GM12892 (cell line): ENCODE measurements around the gene ITFG2.
"Not testable (repeated sequence)": the region's sequence is repeated elsewhere in the genome, so short reads cannot be mapped to it uniquely, and the experiment has no call there.

Experiments used
- DNase-seq: peaks from one replicate; pipeline ENCODE4 v3.0.0; 2011; ENCODE audit not compliant: insufficient read length
- FAIRE-seq: peaks from 2 replicates; lab custom pipeline; 2011; peaks lifted over from hg19 to GRCh38; lab: Jason Lieb, UNC
- POLR2A ChIP-seq: IDR thresholded peaks from 2 replicates; pipeline ENCODE4 v1.6.1; 2011; ENCODE audit warnings: low read depth, low read length, control low read depth
- POLR2AphosphoS5 ChIP-seq: IDR thresholded peaks from 2 replicates; pipeline ENCODE4 v1.6.1; 2011; ENCODE audit warnings: low read depth, low read length, control low read depth
- TAF1 ChIP-seq: IDR thresholded peaks from 2 replicates; pipeline ENCODE4 v1.6.1; 2011; ENCODE audit warnings: low read depth, mild to moderate bottlenecking, control low read depth, low read length, borderline replicate concordance

Gene ITFG2

GRCh38 chr12:2855546-2855945 is 43.1 kb downstream of the ITFG2 start:
- TF ChIP-seq POLR2AphosphoS5: no peak
- no peak for TF ChIP-seq POLR2A
- no peak for TF ChIP-seq TAF1
- no peak for FAIRE-seq
- no peak for DNase-seq

DNA sequence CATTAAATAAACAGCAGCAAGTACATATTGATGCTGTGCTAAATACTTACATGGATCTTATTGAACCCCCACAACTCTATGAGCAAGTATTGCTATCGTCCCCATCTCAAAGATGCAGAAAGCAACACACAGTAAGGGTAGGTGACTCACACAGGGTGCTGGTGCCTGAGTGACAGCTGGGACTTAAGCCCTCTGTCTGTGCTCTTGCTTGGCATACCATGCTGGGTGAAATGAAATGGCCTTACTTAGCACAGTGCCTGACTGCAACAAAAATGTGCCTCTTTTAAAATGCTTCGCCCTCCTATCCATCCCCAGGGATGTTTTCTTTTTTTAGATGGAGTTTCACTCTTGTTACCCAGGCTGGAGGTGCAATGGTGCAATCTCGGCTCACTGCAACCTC is 43.6 kb downstream of the ITFG2 start:
- no peak for DNase-seq
- TF ChIP-seq TAF1 (no peak), POLR2A (no peak), POLR2AphosphoS5 (no peak)
- FAIRE-seq: no peak

GRCh38 chr12:2857021-2857431 is 44.6 kb downstream of the ITFG2 start, which contains the start of gene TEX52:
TEX52 (minus strand) TSS chr12:2857039; CDS start chr12:2857026, 13 bp downstream.
- DNase-seq (no peak), FAIRE-seq (no peak)
- TF ChIP-seq TAF1: no peak
- TF ChIP-seq POLR2A: no peak
- TF ChIP-seq POLR2AphosphoS5: no peak

DNA sequence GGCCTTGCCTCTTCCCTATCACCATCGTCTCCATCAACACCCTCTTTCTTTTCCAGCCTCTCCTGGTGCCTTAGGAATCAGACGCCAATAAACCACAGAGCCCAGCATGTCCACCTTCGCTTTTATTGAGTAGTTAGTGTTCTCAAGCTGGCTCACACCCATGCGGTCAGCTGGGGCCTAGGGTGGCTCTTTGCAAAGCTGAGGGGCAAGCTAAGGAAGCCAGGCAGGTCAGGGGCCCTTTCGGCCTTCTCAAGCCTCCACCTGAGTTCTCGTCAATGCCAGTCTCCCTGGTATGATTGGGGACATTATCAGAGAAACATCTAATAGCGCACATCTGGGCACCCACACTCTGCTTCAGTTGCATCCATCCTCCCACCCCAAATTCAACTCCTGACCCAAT is 45.1 kb downstream of the ITFG2 start:
- DNase-seq: no peak
- TF ChIP-seq TAF1 (no peak), POLR2AphosphoS5 (no peak), POLR2A (no peak)
- FAIRE-seq: no peak

DNA sequence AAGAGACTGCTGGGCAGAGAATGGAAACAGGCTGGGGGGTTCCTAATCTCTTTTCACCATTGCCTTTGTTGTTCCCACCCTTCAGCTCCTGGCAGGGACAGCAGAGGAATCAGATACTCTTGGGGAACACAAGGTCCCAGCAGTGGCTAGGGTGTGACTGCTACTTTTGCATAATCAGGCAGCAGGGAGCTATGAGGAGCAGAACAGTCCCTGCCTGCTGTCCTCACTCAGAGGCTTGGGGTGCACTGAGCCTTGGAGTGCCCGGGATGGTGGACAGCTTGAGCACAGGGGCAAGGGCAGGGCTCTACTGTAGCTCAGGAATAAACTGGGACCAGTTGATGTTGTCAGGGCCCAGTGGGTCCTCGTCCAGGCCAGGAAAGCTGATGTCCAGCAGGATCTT is 45.9 kb downstream of the ITFG2 start:
- DNase-seq (no peak), FAIRE-seq (no peak)
- TF ChIP-seq POLR2A (peak; percentile 38; the same call in 1 of the 2 replicates), POLR2AphosphoS5 (no peak), TAF1 (no peak)

DNA sequence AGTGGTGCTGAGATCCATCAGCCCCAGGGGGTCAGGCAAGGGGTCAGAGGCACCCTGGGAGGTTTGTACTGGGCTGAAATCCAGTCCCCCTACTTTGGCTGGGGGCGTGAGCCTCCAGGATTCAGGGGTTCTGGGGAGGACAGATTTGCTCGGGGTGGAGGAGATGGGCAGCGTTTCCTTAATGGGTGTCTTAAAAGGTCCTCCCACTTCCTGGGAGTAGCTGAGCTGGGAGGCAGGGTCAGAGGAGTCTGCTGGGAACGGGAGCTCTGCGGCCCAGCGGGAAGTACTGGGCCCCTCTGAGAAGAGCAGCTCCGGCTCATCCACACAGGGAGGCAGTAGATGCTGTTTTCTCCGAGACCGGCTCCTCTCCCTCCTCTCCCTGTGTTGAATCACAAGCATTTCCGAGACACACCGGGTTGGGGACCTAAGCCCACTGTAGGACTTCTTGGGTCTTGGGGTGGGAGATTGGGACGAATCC is 46.5 kb downstream of the ITFG2 start:
- DNase-seq (no peak), FAIRE-seq (no peak)
- TF ChIP-seq POLR2A (no peak), POLR2AphosphoS5 (no peak), TAF1 (no peak)

DNA sequence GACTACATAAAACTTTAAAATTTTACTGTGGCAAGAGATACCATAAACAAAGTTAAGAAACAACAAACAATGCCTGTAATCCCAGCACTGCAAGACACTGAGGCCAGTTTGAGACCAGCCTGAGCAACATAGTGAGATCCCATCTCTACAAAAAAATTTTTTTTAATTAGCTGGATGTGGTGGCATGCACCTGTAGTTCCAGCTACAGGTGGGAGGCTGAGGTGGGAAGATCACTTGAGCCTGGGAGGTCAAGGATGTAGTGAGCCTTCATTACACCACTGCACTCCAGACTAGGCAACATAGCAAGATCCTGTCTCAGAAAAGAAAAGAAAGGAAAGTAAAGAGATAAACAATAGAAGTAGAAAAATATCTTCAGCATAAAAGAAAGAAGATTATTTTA is 47.7 kb downstream of the ITFG2 start:
- DNase-seq (no peak), FAIRE-seq (no peak)
- TF ChIP-seq POLR2A: no peak
- no peak for TF ChIP-seq TAF1
- no peak for TF ChIP-seq POLR2AphosphoS5

GRCh38 chr12:2862876-2863275 is 50.4 kb downstream of the ITFG2 start:
- no peak for TF ChIP-seq POLR2A
- no peak for TF ChIP-seq TAF1
- TF ChIP-seq POLR2AphosphoS5: no peak
- FAIRE-seq (no peak), DNase-seq (no peak)

DNA sequence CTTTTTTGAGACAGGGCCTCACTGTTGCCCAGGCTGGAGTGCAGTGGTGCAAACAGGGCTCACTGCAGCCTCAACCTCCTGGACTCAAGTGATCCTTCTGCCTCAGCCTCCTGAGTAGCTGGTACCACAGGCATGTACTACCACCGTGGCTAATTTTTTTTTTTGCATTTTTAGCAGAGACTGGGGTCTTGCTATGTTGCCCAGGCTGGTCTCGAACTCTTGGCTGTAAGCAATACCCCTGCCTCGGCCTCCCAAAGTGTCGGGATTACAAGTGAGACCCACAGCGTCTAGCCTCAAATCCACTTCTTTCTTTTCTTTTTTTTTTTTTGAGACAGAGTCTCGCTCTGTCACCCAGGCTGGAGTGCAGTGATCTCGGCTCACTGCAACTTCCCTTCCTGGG is 50.9 kb downstream of the ITFG2 start:
- not testable (repeated sequence) for DNase-seq, FAIRE-seq

GRCh38 chr12:2864198-2864597 is 51.7 kb downstream of the ITFG2 start:
- TF ChIP-seq POLR2A (no peak), TAF1 (no peak), POLR2AphosphoS5 (no peak)
- FAIRE-seq (no peak), DNase-seq (no peak)

DNA sequence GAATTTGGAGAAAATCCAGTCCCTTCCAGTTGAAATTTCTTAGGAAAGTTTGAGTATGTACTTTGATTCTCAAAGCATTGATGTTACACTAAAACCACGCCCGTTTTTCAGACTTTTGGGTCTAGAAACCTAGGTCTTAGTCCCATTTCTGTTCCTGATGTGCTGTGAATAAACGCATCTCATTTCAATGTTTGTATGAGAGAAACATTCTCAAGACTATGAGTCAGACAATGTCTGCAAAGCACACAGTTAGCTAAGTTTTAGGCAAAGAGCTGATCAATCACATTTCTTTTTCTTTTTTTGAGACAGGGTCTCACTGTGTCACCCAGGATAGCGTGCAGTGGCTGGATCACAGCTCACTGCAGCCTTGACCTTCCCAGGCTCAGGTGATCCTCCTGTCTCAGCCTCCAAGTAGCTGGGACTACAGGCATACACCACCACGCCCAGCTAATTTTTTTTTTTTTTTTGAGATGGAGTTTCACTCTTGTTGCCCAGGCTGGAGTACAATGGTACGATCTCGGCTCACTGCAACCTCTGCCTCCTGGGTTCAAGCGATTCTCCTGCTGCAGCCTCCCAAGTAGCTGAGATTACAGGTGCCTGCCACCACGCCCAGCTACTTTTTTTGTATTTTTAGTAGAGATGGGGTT is 56.6 kb downstream of the ITFG2 start:
- not testable (repeated sequence) for FAIRE-seq, DNase-seq
